Ishikawa (cell line): ENCODE results near the gene CMTM1.

Experiments used
- CREB1 ChIP-seq: IDR thresholded peaks from 2 replicates; pipeline ENCODE4 v1.6.1; 2012; ENCODE audit warnings: low read depth
- EGR1 ChIP-seq: IDR thresholded peaks from 2 replicates; pipeline ENCODE4 v1.6.1; 2012
- EP300 ChIP-seq: IDR thresholded peaks from 2 replicates; pipeline ENCODE4 v1.6.1; 2012; ENCODE audit warnings: borderline replicate concordance
- RAD21 ChIP-seq: IDR thresholded peaks from 2 replicates; pipeline ENCODE4 v1.6.1; 2012; ENCODE audit warnings: low read depth
- ZBTB7A ChIP-seq: IDR thresholded peaks from 2 replicates; pipeline ENCODE4 v1.6.1; 2012; ENCODE audit warnings: low read depth
- TF ChIP-seq, protein P1 (sequence below): IDR thresholded peaks from 2 replicates; pipeline ENCODE4 v1.6.1; 2012; ENCODE audit warnings: low read depth, mild to moderate bottlenecking

GRCh38 chr16:66541388-66542355 lies 24.6 kb upstream of the CMTM1 start:
- no peak for TF ChIP-seq EP300
- TF ChIP-seq, protein P1, sequence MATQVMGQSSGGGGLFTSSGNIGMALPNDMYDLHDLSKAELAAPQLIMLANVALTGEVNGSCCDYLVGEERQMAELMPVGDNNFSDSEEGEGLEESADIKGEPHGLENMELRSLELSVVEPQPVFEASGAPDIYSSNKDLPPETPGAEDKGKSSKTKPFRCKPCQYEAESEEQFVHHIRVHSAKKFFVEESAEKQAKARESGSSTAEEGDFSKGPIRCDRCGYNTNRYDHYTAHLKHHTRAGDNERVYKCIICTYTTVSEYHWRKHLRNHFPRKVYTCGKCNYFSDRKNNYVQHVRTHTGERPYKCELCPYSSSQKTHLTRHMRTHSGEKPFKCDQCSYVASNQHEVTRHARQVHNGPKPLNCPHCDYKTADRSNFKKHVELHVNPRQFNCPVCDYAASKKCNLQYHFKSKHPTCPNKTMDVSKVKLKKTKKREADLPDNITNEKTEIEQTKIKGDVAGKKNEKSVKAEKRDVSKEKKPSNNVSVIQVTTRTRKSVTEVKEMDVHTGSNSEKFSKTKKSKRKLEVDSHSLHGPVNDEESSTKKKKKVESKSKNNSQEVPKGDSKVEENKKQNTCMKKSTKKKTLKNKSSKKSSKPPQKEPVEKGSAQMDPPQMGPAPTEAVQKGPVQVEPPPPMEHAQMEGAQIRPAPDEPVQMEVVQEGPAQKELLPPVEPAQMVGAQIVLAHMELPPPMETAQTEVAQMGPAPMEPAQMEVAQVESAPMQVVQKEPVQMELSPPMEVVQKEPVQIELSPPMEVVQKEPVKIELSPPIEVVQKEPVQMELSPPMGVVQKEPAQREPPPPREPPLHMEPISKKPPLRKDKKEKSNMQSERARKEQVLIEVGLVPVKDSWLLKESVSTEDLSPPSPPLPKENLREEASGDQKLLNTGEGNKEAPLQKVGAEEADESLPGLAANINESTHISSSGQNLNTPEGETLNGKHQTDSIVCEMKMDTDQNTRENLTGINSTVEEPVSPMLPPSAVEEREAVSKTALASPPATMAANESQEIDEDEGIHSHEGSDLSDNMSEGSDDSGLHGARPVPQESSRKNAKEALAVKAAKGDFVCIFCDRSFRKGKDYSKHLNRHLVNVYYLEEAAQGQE = no peak
- no peak for TF ChIP-seq ZBTB7A
- no peak for TF ChIP-seq RAD21
- no peak for TF ChIP-seq EGR1
- no peak for TF ChIP-seq CREB1
